ENCODE data around the gene POLR2J2.
"Not testable (repeated sequence)": the region's sequence is repeated elsewhere in the genome, so short reads cannot be mapped to it uniquely, and the experiment has no call there.

The POLR2J2 gene

DNA sequence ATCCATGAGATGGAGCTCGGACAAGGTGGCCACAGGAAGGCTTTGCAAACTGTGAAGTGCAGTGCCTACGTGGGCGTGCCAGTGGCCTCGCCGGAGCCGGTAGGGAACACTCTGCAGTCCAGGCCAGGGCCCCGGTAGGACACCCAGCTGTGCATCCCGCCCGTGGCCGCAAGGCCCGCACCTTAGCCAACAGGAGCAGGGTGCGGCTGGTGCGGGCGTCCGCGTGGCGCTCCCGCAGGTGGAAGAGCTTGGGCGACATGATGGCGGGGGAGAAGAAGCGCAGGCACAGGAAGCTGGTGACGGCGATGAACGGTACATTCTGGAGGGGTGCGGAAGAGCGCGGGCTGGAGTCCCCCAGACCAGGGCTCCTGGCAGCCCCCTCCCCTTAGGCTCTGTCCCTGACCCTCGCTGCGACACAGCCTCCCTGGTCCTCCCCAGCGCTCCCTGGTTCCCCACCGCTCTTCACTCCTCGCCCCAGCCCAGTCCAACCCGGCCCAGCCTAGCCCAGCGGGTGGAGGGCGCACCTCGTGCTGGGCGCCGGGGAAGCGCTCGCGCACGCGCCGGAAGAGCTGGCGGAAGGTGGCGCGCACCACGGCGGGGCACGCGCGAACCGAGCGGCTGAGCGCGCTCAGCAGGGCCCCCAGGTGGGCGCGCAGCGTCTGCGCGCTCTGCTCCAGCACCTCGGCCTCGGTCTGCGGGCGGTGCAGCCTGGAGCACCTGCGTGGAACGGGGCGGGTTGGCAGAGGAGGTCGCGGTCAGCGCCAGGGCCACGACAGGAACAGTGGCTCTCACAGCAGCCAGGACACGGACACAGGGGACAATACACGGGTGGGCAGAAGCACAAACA is 18.2 kb upstream of the POLR2J2 start:
- not testable (repeated sequence) for H3K4me3 Mint-ChIP-seq; H3K4me1 Mint-ChIP-seq; H3K27ac Mint-ChIP-seq; DNase-seq; H3K36me3 Mint-ChIP-seq (ENCODE audit: low read depth); H3K9me3 Mint-ChIP-seq
- H3K27me3 Mint-ChIP-seq (ENCODE audit: low read depth, poor library complexity), result peaks cover 44% of the 10 kb centered on the region

DNA sequence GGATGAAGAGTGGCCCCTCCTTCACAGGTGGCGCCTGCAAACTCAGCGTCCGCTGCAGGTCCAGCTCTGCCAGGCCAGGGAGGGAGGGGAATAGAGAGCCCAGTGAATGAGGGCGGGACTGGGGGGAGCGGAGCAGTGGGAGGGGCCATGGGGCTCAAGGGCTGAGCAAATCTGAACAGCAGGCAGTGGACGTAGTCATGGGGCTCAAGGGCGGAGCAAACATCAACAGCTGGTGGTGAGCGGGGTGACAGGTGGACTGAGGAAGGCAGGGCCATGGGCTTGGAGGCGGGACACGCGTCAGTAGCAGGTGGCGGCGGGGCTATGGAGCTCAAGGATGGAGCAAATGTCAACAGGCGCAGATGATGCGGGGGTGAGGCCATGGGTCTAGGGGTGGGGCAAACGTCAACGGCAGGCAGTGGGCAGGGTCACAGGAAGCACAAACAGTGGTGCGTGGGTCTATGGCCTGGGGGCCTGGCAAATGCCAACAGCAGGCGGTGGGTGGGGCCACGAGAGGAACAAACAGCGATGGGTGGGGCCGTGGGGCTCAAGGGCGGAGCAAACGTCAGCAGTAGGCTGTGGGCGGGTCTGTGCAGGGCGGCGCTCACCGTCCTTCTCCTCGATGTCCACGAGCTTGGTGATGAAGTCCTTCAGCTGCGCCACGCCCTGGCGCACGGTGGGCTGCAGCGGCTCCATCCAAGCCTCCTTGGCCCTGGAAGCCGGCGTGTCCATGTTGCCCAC is 17.0 kb upstream of the POLR2J2 start:
- H3K9me3 Mint-ChIP-seq; H3K27ac Mint-ChIP-seq; DNase-seq; H3K4me3 Mint-ChIP-seq; H3K36me3 Mint-ChIP-seq (ENCODE audit: low read depth); H3K4me1 Mint-ChIP-seq: not testable (repeated sequence)
- peaks cover 32% of the 10 kb centered on the region for H3K27me3 Mint-ChIP-seq (ENCODE audit: low read depth, poor library complexity)

GRCh38 chr7:102682560-102682959 is 11.1 kb upstream of the POLR2J2 start:
- H3K4me3 Mint-ChIP-seq; H3K36me3 Mint-ChIP-seq (ENCODE audit: low read depth); H3K27me3 Mint-ChIP-seq (ENCODE audit: low read depth, poor library complexity); H3K27ac Mint-ChIP-seq; DNase-seq; H3K9me3 Mint-ChIP-seq; H3K4me1 Mint-ChIP-seq: not testable (repeated sequence)

GRCh38 chr7:102680780-102681179 is 9.3 kb upstream of the POLR2J2 start:
- H3K36me3 Mint-ChIP-seq (ENCODE audit: low read depth); H3K27ac Mint-ChIP-seq; H3K4me1 Mint-ChIP-seq; DNase-seq; H3K4me3 Mint-ChIP-seq; H3K27me3 Mint-ChIP-seq (ENCODE audit: low read depth, poor library complexity); H3K9me3 Mint-ChIP-seq: not testable (repeated sequence)

DNA sequence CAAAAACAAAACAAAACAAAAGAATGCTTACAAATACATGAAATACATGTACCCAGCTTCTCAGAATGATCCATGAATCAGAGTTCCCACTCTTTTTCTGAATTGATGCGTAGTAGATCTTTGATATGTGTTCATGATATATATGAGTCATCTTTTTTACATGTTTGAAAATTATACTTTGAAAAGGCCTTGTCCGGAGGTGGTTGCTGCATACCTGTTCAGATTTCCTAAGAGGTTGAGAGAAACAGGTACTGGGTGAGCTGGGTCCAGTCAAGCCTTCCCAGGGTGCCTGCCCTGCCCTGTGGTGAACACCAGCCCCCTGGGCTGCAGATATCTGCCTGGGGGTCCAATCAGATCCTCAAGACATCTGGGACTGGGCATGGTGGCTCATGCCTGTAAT is 4.1 kb upstream of the POLR2J2 start:
- not testable (repeated sequence) for H3K27ac Mint-ChIP-seq; H3K4me1 Mint-ChIP-seq; DNase-seq; H3K36me3 Mint-ChIP-seq (ENCODE audit: low read depth); H3K4me3 Mint-ChIP-seq; H3K9me3 Mint-ChIP-seq; H3K27me3 Mint-ChIP-seq (ENCODE audit: low read depth, poor library complexity)

DNA sequence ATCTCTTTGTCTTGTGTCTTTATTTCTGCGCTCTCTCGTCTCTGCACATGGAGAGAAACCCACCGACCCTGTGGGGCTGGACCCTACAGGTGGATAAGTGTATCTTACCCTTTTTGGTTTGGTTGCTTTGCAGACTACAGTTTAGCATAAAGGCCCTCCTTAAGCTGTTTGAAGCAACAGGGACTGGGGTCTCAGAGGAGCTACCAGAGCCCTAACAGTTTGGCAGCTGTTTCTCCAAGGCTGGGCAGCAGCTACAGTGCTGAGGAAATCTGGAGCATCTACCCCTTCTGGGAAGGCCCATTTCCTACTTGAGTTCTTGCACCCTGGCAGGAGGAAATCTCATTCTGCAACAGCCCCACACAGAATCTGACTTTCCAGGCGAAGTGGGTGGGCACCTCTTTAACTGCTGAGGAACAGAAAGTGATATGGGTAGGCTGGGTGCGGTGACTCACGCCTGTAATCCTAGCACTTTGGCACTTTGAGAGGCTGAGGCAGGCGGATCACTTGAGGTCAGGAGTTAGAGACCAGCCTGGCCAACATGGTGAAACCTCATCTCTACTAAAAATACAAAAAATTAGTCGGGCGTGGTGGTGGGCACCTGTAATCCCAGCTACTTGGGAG is 2.1 kb upstream of the POLR2J2 start:
- H3K27me3 Mint-ChIP-seq (ENCODE audit: low read depth, poor library complexity); H3K9me3 Mint-ChIP-seq; H3K36me3 Mint-ChIP-seq (ENCODE audit: low read depth); H3K27ac Mint-ChIP-seq; H3K4me3 Mint-ChIP-seq; DNase-seq; H3K4me1 Mint-ChIP-seq: not testable (repeated sequence)

- H3K36me3 Mint-ChIP-seq (ENCODE audit: low read depth); DNase-seq; H3K4me3 Mint-ChIP-seq; H3K27ac Mint-ChIP-seq; H3K27me3 Mint-ChIP-seq (ENCODE audit: low read depth, poor library complexity); H3K4me1 Mint-ChIP-seq; H3K9me3 Mint-ChIP-seq: not testable (repeated sequence)
Measured at GRCh38 chr7:102671956-102672307, 469 bp upstream of the POLR2J2 start.

- not testable (repeated sequence) for H3K27ac Mint-ChIP-seq; H3K9me3 Mint-ChIP-seq; H3K4me3 Mint-ChIP-seq; DNase-seq; H3K4me1 Mint-ChIP-seq; H3K36me3 Mint-ChIP-seq (ENCODE audit: low read depth); H3K27me3 Mint-ChIP-seq (ENCODE audit: low read depth, poor library complexity)
Measured at GRCh38 chr7:102667523-102667922, 3.9 kb downstream of the POLR2J2 start.

DNA sequence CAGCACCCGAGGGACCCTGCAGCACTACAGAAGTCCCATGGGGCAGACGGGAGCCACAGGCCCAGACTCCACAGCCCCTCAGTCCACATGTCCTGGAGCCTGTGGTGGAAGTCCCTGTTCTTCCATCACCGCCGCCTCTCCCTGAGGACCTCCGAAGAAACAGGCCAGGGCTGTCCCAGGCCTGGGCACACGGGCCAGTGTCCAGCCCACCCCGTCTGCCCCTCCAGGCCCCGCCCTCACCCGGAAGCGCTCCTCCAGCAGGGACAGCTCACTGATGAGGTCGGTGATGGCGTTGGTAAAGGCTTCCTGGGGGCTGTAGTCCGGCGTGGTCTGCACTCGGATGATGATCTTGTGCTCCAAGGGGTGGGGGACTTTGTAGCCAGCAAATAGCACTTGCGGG is 4.6 kb downstream of the POLR2J2 start:
- DNase-seq; H3K27me3 Mint-ChIP-seq (ENCODE audit: low read depth, poor library complexity); H3K4me3 Mint-ChIP-seq; H3K9me3 Mint-ChIP-seq; H3K27ac Mint-ChIP-seq; H3K4me1 Mint-ChIP-seq; H3K36me3 Mint-ChIP-seq (ENCODE audit: low read depth): not testable (repeated sequence)

DNA sequence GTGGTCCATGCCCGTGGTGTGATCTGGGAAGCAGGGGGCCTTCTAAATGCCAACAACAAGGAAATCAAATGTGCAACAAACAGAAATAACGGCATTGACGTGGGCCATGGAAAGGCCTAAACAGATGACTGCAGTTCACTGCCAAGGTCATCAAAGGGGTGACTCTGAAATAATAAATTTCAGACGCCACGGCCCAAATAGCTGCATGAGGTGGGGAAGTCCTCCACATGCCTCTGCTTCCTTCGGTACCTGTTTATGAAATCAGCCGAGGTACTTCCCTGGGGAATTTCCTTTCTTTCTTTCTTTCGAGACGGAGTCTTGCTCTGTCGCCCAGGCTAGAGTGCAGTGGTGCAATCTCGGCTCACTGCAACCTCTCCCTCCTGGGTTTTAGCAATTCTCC is 6.7 kb downstream of the POLR2J2 start:
- DNase-seq; H3K36me3 Mint-ChIP-seq (ENCODE audit: low read depth); H3K4me3 Mint-ChIP-seq; H3K27ac Mint-ChIP-seq; H3K4me1 Mint-ChIP-seq; H3K9me3 Mint-ChIP-seq; H3K27me3 Mint-ChIP-seq (ENCODE audit: low read depth, poor library complexity): not testable (repeated sequence)

DNA sequence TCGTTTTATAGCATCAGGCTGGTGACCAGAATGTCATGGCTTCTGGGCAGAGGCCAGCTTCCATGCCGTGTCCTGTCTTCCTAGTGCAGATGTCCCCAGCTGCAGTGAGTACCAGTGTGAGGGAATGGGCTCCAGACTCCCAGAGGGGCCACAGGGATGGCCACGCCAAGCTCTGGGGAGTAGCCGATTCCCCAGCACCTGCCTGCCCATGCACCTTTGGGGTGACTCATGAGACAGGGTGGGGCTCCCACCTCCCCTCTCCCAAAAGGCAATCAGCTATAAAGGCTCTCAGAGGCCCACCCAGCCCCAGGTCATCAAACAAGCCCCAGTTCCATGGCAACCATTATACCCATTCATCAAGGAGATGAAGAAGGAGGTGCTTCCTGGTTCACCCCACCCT is 21.5 kb downstream of the POLR2J2 start, which contains the start of gene SPDYE2B:
Gene SPDYE2B, plus strand, starts transcription at position 396 of the 400 bp plus-strand sequence. CDS start 2,030 bp downstream, outside the sequence.
- not testable (repeated sequence) for H3K36me3 Mint-ChIP-seq (ENCODE audit: low read depth); H3K4me1 Mint-ChIP-seq; H3K27me3 Mint-ChIP-seq (ENCODE audit: low read depth, poor library complexity); H3K9me3 Mint-ChIP-seq; H3K27ac Mint-ChIP-seq; H3K4me3 Mint-ChIP-seq; DNase-seq

DNA sequence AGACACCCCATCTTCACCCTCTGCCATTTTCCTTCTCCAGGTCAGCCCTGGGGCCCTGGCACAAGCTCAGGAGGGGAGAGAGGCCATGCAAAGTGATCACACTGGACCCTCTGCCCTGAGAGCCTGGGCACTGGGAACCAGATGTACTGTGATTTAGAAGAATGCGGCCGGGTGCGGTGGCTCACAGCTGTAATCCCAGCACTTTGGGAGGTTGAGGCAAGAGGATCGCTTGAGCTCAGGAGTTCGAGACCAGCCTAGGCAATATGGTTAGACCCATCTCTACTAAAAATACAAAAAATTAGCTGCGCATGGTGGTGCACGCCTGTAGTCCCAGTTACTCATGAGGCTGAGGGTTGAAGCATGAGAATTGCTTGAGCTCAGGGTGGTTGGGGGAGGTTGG is 23.6 kb downstream of the POLR2J2 start:
- H3K4me1 Mint-ChIP-seq; H3K27ac Mint-ChIP-seq; H3K4me3 Mint-ChIP-seq; H3K27me3 Mint-ChIP-seq (ENCODE audit: low read depth, poor library complexity); H3K9me3 Mint-ChIP-seq; DNase-seq; H3K36me3 Mint-ChIP-seq (ENCODE audit: low read depth): not testable (repeated sequence)

DNA sequence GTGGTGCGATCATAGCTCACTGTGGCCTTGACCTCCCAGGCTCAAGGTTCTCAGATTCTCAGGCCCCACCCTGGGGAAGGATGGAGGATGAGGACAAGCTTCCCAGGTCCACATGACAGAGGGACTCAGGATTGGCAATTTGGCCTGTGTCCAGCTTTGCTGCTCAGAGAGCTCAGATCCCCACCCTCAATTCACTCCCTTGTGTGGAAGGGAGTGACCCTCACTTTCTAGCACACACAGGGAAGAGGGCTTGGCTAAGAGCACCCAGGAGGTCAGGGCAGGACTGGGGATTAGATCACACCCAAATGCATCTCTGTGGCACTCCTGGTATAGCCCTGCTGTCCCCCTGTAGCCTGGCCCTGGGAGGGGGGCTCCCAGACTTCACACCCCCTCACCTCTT is 28.1 kb downstream of the POLR2J2 start:
- not testable (repeated sequence) for H3K9me3 Mint-ChIP-seq; H3K27me3 Mint-ChIP-seq (ENCODE audit: low read depth, poor library complexity); H3K4me1 Mint-ChIP-seq; DNase-seq; H3K27ac Mint-ChIP-seq; H3K36me3 Mint-ChIP-seq (ENCODE audit: low read depth); H3K4me3 Mint-ChIP-seq

DNA sequence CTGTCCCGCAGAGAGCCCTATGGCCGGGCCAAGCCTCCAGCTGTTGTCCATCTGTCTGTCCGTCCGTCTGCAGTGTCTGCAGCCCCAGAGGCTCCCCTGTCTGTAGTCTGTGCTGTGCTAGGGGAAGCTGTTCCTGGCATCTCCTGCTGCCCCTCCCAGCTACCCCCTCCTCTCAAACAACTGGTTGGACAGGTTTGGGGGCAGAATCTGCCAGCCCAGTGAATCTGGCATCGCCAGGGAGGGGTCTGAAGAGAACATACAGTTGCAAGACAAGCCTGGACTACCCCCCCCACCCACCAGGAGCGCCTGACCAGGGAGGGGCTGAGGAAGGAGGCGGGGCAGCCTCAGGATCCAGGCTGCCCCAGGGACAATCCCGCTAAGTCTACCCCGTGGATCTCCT is 28.8 kb downstream of the POLR2J2 start, which contains the start of gene UPK3BL1:
Gene UPK3BL1, minus strand, starts transcription at position 101 of the 400 bp plus-strand sequence. Its CDS starts 50 bp downstream, at position 51.
- H3K4me1 Mint-ChIP-seq, H3K4me3 Mint-ChIP-seq: not testable (repeated sequence)

More for the DNA sequence above, 28.8 kb downstream of the POLR2J2 start, which contains the start of gene UPK3BL1:
- not testable (repeated sequence) for DNase-seq; H3K9me3 Mint-ChIP-seq; H3K36me3 Mint-ChIP-seq (ENCODE audit: low read depth); H3K27me3 Mint-ChIP-seq (ENCODE audit: low read depth, poor library complexity); H3K27ac Mint-ChIP-seq

Measured in nephron progenitor cell (in vitro differentiated cells).